NCI-H2107 (cell line): ENCODE results near the gene PEX5L.

Source experiments
- DNase-seq: peaks from one replicate; lab custom pipeline; 2025; lab: John Stamatoyannopoulos, UW

PEX5L gene

GRCh38 chr3:179896507-179896906, 140.2 kb downstream of the PEX5L start:
- DNase-seq, result no peak

GRCh38 chr3:179895330-179895729, 141.4 kb downstream of the PEX5L start:
- no peak for DNase-seq

- DNase-seq, result no peak
Observed at GRCh38 chr3:179887295-179887943, 149.3 kb downstream of the PEX5L start.

GRCh38 chr3:179885950-179886349, 150.8 kb downstream of the PEX5L start:
- DNase-seq, result no peak

GRCh38 chr3:179884136-179884535, 152.6 kb downstream of the PEX5L start:
- DNase-seq, result no peak

- no peak for DNase-seq
Observed at GRCh38 chr3:179882292-179882691, 154.4 kb downstream of the PEX5L start.

GRCh38 chr3:179881791-179882190, 154.9 kb downstream of the PEX5L start:
- DNase-seq, result no peak

GRCh38 chr3:179880868-179881267, 155.9 kb downstream of the PEX5L start:
- DNase-seq, result no peak

- DNase-seq, result no peak
Observed at GRCh38 chr3:179876440-179876839, 160.3 kb downstream of the PEX5L start.

- DNase-seq, result no peak
Observed at GRCh38 chr3:179872842-179873241, 163.9 kb downstream of the PEX5L start.

GRCh38 chr3:179871782-179872181, 165.0 kb downstream of the PEX5L start:
- DNase-seq, result no peak

- DNase-seq, result no peak
Observed at GRCh38 chr3:179868715-179869114, 168.0 kb downstream of the PEX5L start.

- DNase-seq, result no peak
Observed at GRCh38 chr3:179867961-179868360, 168.8 kb downstream of the PEX5L start.

- DNase-seq, result no peak
Observed at GRCh38 chr3:179865861-179866505, 170.8 kb downstream of the PEX5L start.

GRCh38 chr3:179861953-179862352, 174.8 kb downstream of the PEX5L start:
- no peak for DNase-seq

- no peak for DNase-seq
Observed at GRCh38 chr3:179861292-179861691, 175.4 kb downstream of the PEX5L start.

GRCh38 chr3:179860275-179861107, 176.2 kb downstream of the PEX5L start:
- DNase-seq, result no peak

GRCh38 chr3:179853176-179853575, 183.6 kb downstream of the PEX5L start:
- no peak for DNase-seq

- no peak for DNase-seq
Observed at GRCh38 chr3:179852142-179852905, 184.4 kb downstream of the PEX5L start.

- DNase-seq, result no peak
Observed at GRCh38 chr3:179848711-179849110, 188.0 kb downstream of the PEX5L start.

- DNase-seq, result no peak
Observed at GRCh38 chr3:179842061-179842460, 194.7 kb downstream of the PEX5L start.

GRCh38 chr3:179840985-179841384, 195.8 kb downstream of the PEX5L start:
- no peak for DNase-seq
